Trophoblast cell (in vitro differentiated cells and primary cell): ENCODE data around the gene KIAA0232.

ENCODE experiments used
- DNase-seq, 2 donors: peaks; one replicate each; pipeline ENCODE4 v3.0.0-alpha.2; 2016
- H2AFZ ChIP-seq: 2 replicates; pipeline ENCODE4 v1.6.1; 2013; ENCODE audit warnings: low read length, moderate library complexity, mild to moderate bottlenecking; ENCODE audit not compliant: insufficient read depth, poor library complexity
- H2AK5ac ChIP-seq: 2 replicates; pipeline ENCODE4 v1.6.1; 2013; ENCODE audit warnings: mild to moderate bottlenecking, low read length
- H2BK120ac ChIP-seq: 2 replicates; pipeline ENCODE4 v1.6.1; 2013; ENCODE audit warnings: low read length, mild to moderate bottlenecking, moderate library complexity; ENCODE audit not compliant: insufficient read depth, poor library complexity
- H2BK12ac ChIP-seq: 2 replicates; pipeline ENCODE4 v1.6.1; 2013; ENCODE audit warnings: mild to moderate bottlenecking, low read length, moderate library complexity
- H2BK5ac ChIP-seq: 2 replicates; pipeline ENCODE4 v1.6.1; 2013; ENCODE audit warnings: low read length, low read depth, moderate library complexity, mild to moderate bottlenecking; ENCODE audit not compliant: poor library complexity
- H3K14ac ChIP-seq: 2 replicates; pipeline ENCODE4 v1.6.1; 2013; ENCODE audit warnings: mild to moderate bottlenecking, low read length
- H3K18ac ChIP-seq: 2 replicates; pipeline ENCODE4 v1.6.1; 2013; ENCODE audit warnings: mild to moderate bottlenecking, low read length
- H3K23ac ChIP-seq: 2 replicates; pipeline ENCODE4 v1.6.1; 2013; ENCODE audit warnings: low read length
- H3K27ac ChIP-seq: 2 replicates; pipeline ENCODE4 v1.5.1; 2013; ENCODE audit warnings: low read depth, mild to moderate bottlenecking, inconsistent platforms, low read length, moderate library complexity
- H3K27me3 ChIP-seq: 2 replicates; pipeline ENCODE4 v1.6.1; 2013; ENCODE audit warnings: inconsistent platforms, mild to moderate bottlenecking, low read length, moderate library complexity; ENCODE audit not compliant: insufficient read depth
- H3K36me3 ChIP-seq, 2 experiments: 1 replicate in 1 of 2; 2 replicates in 1 of 2; pipeline ENCODE4 v1.6.1; 2013; ENCODE audit warnings: low read length in 2 of 2, mild to moderate bottlenecking in 2 of 2, moderate library complexity in 1 of 2; ENCODE audit not compliant: insufficient read depth in 2 of 2, control insufficient read depth in 1 of 2
- H3K4ac ChIP-seq: 2 replicates; pipeline ENCODE4 v1.6.1; 2013; ENCODE audit warnings: low read depth, mild to moderate bottlenecking, low read length, moderate library complexity
- H3K4me1 ChIP-seq, 2 experiments: 1 replicate in 1 of 2; 2 replicates in 1 of 2; pipeline ENCODE4 v1.6.1; 2013; ENCODE audit warnings: low read length in 2 of 2, mild to moderate bottlenecking in 2 of 2, moderate library complexity in 1 of 2; ENCODE audit not compliant: insufficient read depth in 2 of 2, control insufficient read depth in 1 of 2
- H3K4me2 ChIP-seq: 2 replicates; pipeline ENCODE4 v1.6.1; 2013; ENCODE audit warnings: inconsistent platforms, mild to moderate bottlenecking, low read length, moderate library complexity
- H3K4me3 ChIP-seq: 2 replicates; pipeline ENCODE4 v1.5.1; 2013; ENCODE audit warnings: mild to moderate bottlenecking, low read depth, low read length, inconsistent platforms
- H3K79me1 ChIP-seq: one replicate; pipeline ENCODE4 v1.6.1; 2013; ENCODE audit warnings: low read length
- H3K79me2 ChIP-seq: 2 replicates; pipeline ENCODE4 v1.6.1; 2013; ENCODE audit warnings: low read length, mild to moderate bottlenecking; ENCODE audit not compliant: control insufficient read depth, insufficient read depth, poor library complexity
- H3K9ac ChIP-seq: 2 replicates; pipeline ENCODE4 v1.6.1; 2013; ENCODE audit warnings: mild to moderate bottlenecking, low read length
- H3K9me3 ChIP-seq: 2 replicates; pipeline ENCODE4 v1.6.1; 2013; ENCODE audit warnings: low read depth, mild to moderate bottlenecking, control low read depth, inconsistent platforms, low read length; ENCODE audit not compliant: insufficient read depth
- H4K12ac ChIP-seq: 2 replicates; pipeline ENCODE4 v1.6.1; 2013; ENCODE audit warnings: low read depth, mild to moderate bottlenecking, low read length, moderate library complexity
- H4K8ac ChIP-seq: 2 replicates; pipeline ENCODE4 v1.6.1; 2013; ENCODE audit warnings: low read depth, mild to moderate bottlenecking, low read length, moderate library complexity
- H4K91ac ChIP-seq: one replicate; pipeline ENCODE4 v1.6.1; 2013; ENCODE audit warnings: low read depth, mild to moderate bottlenecking, low read length, moderate library complexity
- WGBS: extraction: QIAGEN DNeasy Blood & Tissue Kit; methylation state at CpG from one replicate; pipeline ENCODE4 v1.1.7; 2013; ENCODE audit warnings: missing lambda C conversion rate; ENCODE audit not compliant: insufficient read length, insufficient coverage; ENCODE audit errors: extremely low coverage; 5-methylcytosine and 5-hydroxymethylcytosine counted together

KIAA0232 gene

DNA sequence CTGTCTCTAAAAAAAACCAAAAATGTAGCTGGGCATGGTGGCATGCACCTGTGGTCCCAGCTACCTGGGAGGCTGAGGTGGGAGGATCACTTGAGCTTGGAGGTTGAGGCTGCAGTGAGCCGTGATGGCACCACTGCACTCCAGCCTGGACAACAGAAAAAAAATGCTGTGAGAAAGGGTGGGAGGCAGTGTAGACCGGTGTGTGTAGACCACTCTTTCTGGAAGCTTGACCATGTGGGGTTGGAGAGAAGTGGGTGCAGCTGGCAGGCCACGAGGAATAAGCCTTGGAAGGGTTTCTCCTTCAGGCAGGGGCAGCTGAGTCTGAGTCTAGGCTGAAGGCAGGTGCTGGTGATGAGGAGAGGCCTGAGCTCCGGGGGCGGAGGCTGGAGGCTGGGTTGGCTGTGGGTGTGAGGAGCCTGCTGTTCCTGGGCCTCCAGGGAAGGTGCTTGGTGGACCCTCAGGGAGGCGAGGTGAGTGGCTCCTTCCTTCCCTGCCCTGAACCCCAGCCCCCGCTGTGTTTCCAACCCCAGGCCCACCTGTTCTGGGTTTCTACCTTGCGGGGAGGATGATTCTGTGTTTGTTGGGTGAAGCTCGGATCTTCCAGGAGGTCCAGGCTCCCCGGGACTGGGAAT, 117.8 kb downstream of the KIAA0232 start:
- no peaks in the 10 kb centered on the region for H3K36me3 ChIP-seq
- no CpG with 5 or more reads among the region's 10 CpGs for WGBS

DNA sequence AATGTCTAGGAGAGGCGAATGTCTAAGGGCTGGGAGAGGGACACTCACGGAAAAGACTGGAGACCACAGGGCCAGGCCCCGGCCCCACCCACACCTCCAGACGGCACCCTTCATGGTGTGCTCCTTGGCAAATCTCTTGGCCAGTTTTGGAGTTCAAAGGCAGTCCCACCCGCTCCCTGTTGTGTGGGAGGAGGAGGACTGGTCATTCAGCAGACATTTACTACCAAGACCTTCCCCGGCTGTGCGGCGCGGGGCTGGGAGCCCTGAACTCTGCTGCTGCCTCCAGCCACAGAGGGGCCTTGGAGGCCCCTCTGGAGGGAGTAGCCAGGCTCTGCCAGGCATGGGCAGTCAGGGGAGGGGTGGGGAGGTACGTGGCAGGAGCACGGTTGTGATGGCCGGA, 118.4 kb downstream of the KIAA0232 start:
- Histone ChIP-seq H3K27me3 (no peaks in the 10 kb centered on the region), H3K4ac (no peak overlapping the region), H2AK5ac (no peak overlapping the region), H3K79me2 (no peaks in the 10 kb centered on the region), H2BK120ac (no peak overlapping the region), H2BK5ac (no peak overlapping the region), H3K4me2 (no peak overlapping the region), H3K23ac (no peak overlapping the region), H2BK12ac (no peak overlapping the region), H3K27ac (no peak overlapping the region), H3K79me1 (no peaks in the 10 kb centered on the region), H4K12ac (no peak overlapping the region), H3K9me3 (peaks cover 1% of the 10 kb centered on the region), H2AFZ (no peak overlapping the region), H3K14ac (no peak overlapping the region), H3K4me1 (no peaks in the 10 kb centered on the region), H3K9ac (no peak overlapping the region), H4K91ac (no peak overlapping the region), H3K4me3 (no peak overlapping the region), H4K8ac (no peak overlapping the region), H3K18ac (no peak overlapping the region), H3K36me3 (no peaks in the 10 kb centered on the region)
- DNase-seq, result no peak
- WGBS, result no CpG with 5 or more reads among the region's 12 CpGs

More for the DNA sequence above, 117.8 kb downstream of the KIAA0232 start:
- no peak overlapping the region for H4K8ac ChIP-seq
- no peaks in the 10 kb centered on the region for H3K4me1 ChIP-seq
- H2BK5ac ChIP-seq, result no peak overlapping the region
- no peak overlapping the region for H3K18ac ChIP-seq
- no peak overlapping the region for H3K14ac ChIP-seq
- H2BK12ac ChIP-seq, result no peak overlapping the region
- H4K91ac ChIP-seq, result no peak overlapping the region
- H3K27me3 ChIP-seq, result no peaks in the 10 kb centered on the region
- no peak overlapping the region for H3K23ac ChIP-seq
- H3K9me3 ChIP-seq, result peaks cover 1% of the 10 kb centered on the region
- H3K9ac ChIP-seq, result no peak overlapping the region
- no peaks in the 10 kb centered on the region for H3K79me2 ChIP-seq
- DNase-seq, result no peak
- no peak overlapping the region for H2BK120ac ChIP-seq
- no peak overlapping the region for H2AK5ac ChIP-seq
- H4K12ac ChIP-seq, result no peak overlapping the region
- H3K4me2 ChIP-seq, result no peak overlapping the region
- no peak overlapping the region for H3K27ac ChIP-seq
- H3K4me3 ChIP-seq, result no peak overlapping the region
- H3K79me1 ChIP-seq, result no peaks in the 10 kb centered on the region
- H2AFZ ChIP-seq, result no peak overlapping the region
- no peak overlapping the region for H3K4ac ChIP-seq

DNA sequence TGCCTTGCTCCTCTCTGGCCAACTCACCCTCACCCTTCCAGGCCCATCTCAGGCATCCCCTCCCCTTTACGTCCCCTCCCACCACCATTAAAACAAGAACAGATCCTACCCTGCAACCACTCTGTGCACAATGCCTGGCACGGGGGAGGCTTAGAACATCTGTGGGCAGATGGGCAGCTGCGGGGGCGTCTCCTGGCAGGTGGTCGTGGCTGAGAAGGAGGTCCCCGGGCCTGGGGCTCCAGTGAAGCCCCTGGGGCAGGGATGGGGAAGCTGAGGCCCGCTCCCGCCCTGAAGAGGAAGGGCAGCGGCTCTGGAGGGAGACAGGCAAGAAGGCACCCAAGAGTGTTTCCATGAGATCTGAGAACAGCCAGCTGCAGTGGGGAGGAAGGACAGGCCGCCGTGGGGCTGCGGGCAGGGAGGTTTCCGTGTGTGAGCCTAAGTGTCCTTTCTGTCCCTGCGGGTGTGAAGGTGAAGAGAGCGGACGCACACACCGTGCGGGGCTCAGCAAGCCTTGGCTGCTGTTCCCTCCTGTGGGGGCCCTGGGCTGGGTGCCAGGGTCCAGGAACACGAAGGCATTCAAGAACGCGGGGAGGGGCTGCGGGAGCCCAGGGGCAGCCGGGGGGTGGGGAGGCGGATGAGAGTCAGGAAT, 119.3 kb downstream of the KIAA0232 start:
- Histone ChIP-seq H3K79me2 (no peaks in the 10 kb centered on the region), H4K91ac (no peak overlapping the region), H3K36me3 (no peaks in the 10 kb centered on the region), H2BK12ac (no peak overlapping the region), H4K8ac (no peak overlapping the region), H3K27me3 (no peaks in the 10 kb centered on the region), H3K4me2 (no peak overlapping the region), H3K23ac (no peak overlapping the region), H2BK120ac (no peak overlapping the region), H2AK5ac (no peak overlapping the region), H3K27ac (no peak overlapping the region), H3K9ac (no peak overlapping the region), H2AFZ (no peak overlapping the region), H3K4ac (no peak overlapping the region), H3K9me3 (peaks cover 1% of the 10 kb centered on the region), H2BK5ac (no peak overlapping the region), H3K4me1 (no peaks in the 10 kb centered on the region), H3K79me1 (no peaks in the 10 kb centered on the region), H3K18ac (no peak overlapping the region), H3K14ac (no peak overlapping the region), H3K4me3 (no peak overlapping the region), H4K12ac (no peak overlapping the region)
- DNase-seq, result no peak
- WGBS, result no CpG with 5 or more reads among the region's 24 CpGs

DNA sequence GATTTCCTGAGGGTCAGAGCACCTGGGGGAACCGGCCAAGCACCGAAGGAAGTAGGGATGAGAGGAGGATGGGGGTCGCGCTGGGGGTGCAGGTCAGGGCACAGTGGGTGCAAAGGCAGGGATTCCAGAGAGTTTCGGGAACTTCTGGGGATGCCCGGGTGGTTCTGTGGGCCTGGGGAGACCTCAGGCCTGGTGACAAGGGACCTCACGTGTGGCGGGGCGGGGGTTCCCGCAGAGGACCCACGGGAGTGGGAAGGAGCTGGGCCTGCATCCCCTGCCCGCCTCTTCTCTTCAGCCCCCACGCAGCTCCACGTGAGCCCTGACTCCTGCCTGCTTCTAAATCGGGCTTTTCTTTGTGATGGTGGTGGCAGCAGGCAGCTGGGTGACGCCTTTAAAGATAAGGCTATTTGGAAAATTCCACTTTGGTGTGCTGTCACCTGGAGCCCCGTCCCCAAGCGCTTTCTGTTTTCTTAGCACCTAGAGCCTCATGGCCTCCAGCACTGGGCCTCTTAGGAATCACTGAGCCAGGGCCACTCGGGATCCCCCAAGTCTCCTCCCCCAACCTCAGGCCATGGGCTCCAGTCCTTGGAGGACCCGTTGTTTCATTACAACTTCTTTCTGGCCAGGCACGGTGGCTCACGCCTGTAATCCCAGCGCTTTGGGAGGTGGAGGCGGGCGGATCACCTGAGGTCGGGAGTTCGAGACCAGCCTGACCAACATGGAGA, 120.0 kb downstream of the KIAA0232 start:
- no peak overlapping the region for H2BK5ac ChIP-seq
- no peak overlapping the region for H3K4me3 ChIP-seq
- H3K27me3 ChIP-seq, result no peaks in the 10 kb centered on the region
- peak; percentile 52 to 79 for DNase-seq
- no CpG with 5 or more reads among the region's 27 CpGs for WGBS
- no peak overlapping the region for H3K27ac ChIP-seq
- H4K8ac ChIP-seq, result no peak overlapping the region
- no peak overlapping the region for H3K9ac ChIP-seq
- no peak overlapping the region for H2AFZ ChIP-seq
- no peaks in the 10 kb centered on the region for H3K79me1 ChIP-seq
- H3K23ac ChIP-seq, result no peak overlapping the region
- H2BK120ac ChIP-seq, result no peak overlapping the region
- H2AK5ac ChIP-seq, result no peak overlapping the region
- no peak overlapping the region for H4K12ac ChIP-seq
- H2BK12ac ChIP-seq, result no peak overlapping the region
- H3K18ac ChIP-seq, result no peak overlapping the region
- no peak overlapping the region for H3K4me2 ChIP-seq
- no peaks in the 10 kb centered on the region for H3K79me2 ChIP-seq
- no peak overlapping the region for H3K14ac ChIP-seq
- no peaks in the 10 kb centered on the region for H3K4me1 ChIP-seq
- H3K4ac ChIP-seq, result no peak overlapping the region
- H4K91ac ChIP-seq, result no peak overlapping the region
- H3K9me3 ChIP-seq, result peaks cover 1% of the 10 kb centered on the region
- H3K36me3 ChIP-seq, result no peaks in the 10 kb centered on the region
